HCT116 (cell line): Measurements from ENCODE around the gene PARVB. TPM values are rescaled to one million over a fixed set of nuclear protein-coding genes. Genes with fewer than 3 reads are reported as not detected.

Source experiments
- ATAC-seq: fragments of 200-7000 bp; cut with Tn5 transposase; 2 replicates; pipeline ENCODE4 v1.9.1; 2020; ENCODE audit warnings: mild to moderate bottlenecking, moderate library complexity
- BruUV-seq: library from RNA; stranded (reverse); fragments of 400-500 nt; replicated peaks from 2 replicates; lab custom pipeline; 2021; lab: Mats Ljungman, UMichigan
- CTCF ChIA-PET: fragments of 300-600 bp; sonication (Branson Sonifier 250); formaldehyde crosslinking; loops from one replicate; lab custom pipeline; 2021; ENCODE audit warnings: antibody characterized with exemption; lab: Charles Lee
- POLR2A ChIA-PET: fragments of 300-600, 350-600 bp; sonication (Branson Sonifier 250); formaldehyde crosslinking; loops from one replicate; lab custom pipeline; 2021; ENCODE audit warnings: antibody characterized with exemption; lab: Charles Lee
- RAD21 ChIA-PET, 2 experiments: fragments of 300-600 bp; sonication (Branson Sonifier 250); formaldehyde crosslinking; loops; one replicate each; lab custom pipeline; 2023; ENCODE audit warnings: low total read pairs in 2 of 2; ENCODE audit not compliant: uncharacterized antibody in 2 of 2, unreplicated experiment in 2 of 2, low non-redundant PET in 1 of 2; lab: Charles Lee
- DNase-seq: peaks from one replicate; pipeline ENCODE4 v3.0.0-alpha.2; 2010; ENCODE audit warnings: low read depth, low spot score
- H2AFZ ChIP-seq: fragments of 200-600 bp; shearing (Covaris generic), sonication (generic); 2 replicates; pipeline ENCODE4 v1.6.1; 2017; ENCODE audit warnings: low read depth, mixed run types, mixed read lengths, antibody characterized with exemption, low read length; ENCODE audit not compliant: poor library complexity, severe bottlenecking
- H3K27ac ChIP-seq: 2 replicates; pipeline ENCODE4 v1.5.1; 2012; ENCODE audit warnings: low read depth, low read length
- H3K27me3 ChIP-seq: fragments of 200-600 bp; sonication (generic); 2 replicates; pipeline ENCODE4 v1.6.1; 2016; ENCODE audit warnings: mixed run types, low read length, mixed read lengths; ENCODE audit not compliant: insufficient read depth
- H3K36me3 ChIP-seq, 2 experiments: fragments of 200-500 bp in 1 of 2; fragments of 200-600 bp in 1 of 2; sonication (Bioruptor generic) in 1 of 2; sonication (generic) in 1 of 2; 2 replicates each; pipeline versions ENCODE4 v1.5.1 to v1.6.1; 2014 to 2016; ENCODE audit warnings: low read length in 2 of 2, inconsistent platforms in 1 of 2, mixed read lengths in 1 of 2, mixed run types in 1 of 2; ENCODE audit not compliant: insufficient read depth in 2 of 2, control insufficient read depth in 1 of 2
- H3K4me1 ChIP-seq, 2 experiments: fragments of 200-600 bp in 1 of 2; sonication (generic) in 1 of 2; 2 replicates each; pipeline versions ENCODE4 v1.5.1 to v1.6.1; 2012 to 2017; ENCODE audit warnings: low read length in 2 of 2, inconsistent platforms in 1 of 2, mild to moderate bottlenecking in 1 of 2, mixed read lengths in 1 of 2, mixed run types in 1 of 2, moderate library complexity in 1 of 2; ENCODE audit not compliant: insufficient read depth in 2 of 2, control insufficient read depth in 1 of 2
- H3K4me2 ChIP-seq: fragments of 200-600 bp; sonication (generic); 2 replicates; pipeline ENCODE4 v1.6.1; 2017; ENCODE audit warnings: mixed run types, low read length, mixed read lengths
- H3K4me3 ChIP-seq, 2 experiments: fragments of 200-600 bp in 1 of 2; sonication (generic) in 1 of 2; replicated peaks in 1 of 2; 2 replicates each; pipeline ENCODE4 v1.5.1; 2011 to 2016; ENCODE audit warnings: low read length in 2 of 2, control low read depth in 1 of 2, low read depth in 1 of 2, mild to moderate bottlenecking in 1 of 2, mixed read lengths in 1 of 2, mixed run types in 1 of 2
- H3K79me2 ChIP-seq: fragments of 200-600 bp; sonication (generic); 2 replicates; pipeline ENCODE4 v1.6.1; 2017; ENCODE audit warnings: mild to moderate bottlenecking, mixed run types, low read length, moderate library complexity, mixed read lengths; ENCODE audit not compliant: insufficient read depth
- H3K9ac ChIP-seq: fragments of 200-600 bp; sonication (generic); 2 replicates; pipeline ENCODE4 v1.6.1; 2016; ENCODE audit warnings: low read length, mixed read lengths
- H3K9me2 ChIP-seq: fragments of 200-600 bp; sonication (generic), shearing (Covaris generic); 2 replicates; pipeline ENCODE4 v1.6.1; 2017; ENCODE audit warnings: mixed run types, mild to moderate bottlenecking, moderate library complexity; ENCODE audit not compliant: insufficient read depth
- H3K9me3 ChIP-seq, 2 experiments: fragments of 200-500 bp in 1 of 2; fragments of 200-600 bp in 1 of 2; sonication (Bioruptor generic) in 1 of 2; sonication (generic) in 1 of 2; 2 replicates each; pipeline ENCODE4 v1.6.1; 2014 to 2017; ENCODE audit warnings: low read length in 2 of 2, mixed read lengths in 2 of 2, inconsistent platforms in 1 of 2, low read depth in 1 of 2, mild to moderate bottlenecking in 1 of 2, mixed run types in 1 of 2, moderate library complexity in 1 of 2; ENCODE audit not compliant: control insufficient read depth in 1 of 2, insufficient read depth in 1 of 2
- H4K20me1 ChIP-seq: fragments of 200-600 bp; sonication (generic), shearing (Covaris generic); 2 replicates; pipeline ENCODE4 v1.6.1; 2017; ENCODE audit warnings: mixed run types, mild to moderate bottlenecking, moderate library complexity; ENCODE audit not compliant: insufficient read depth
- ATF3 ChIP-seq: IDR thresholded peaks from 2 replicates; pipeline ENCODE4 v1.6.1; 2012
- CBX3 ChIP-seq: IDR thresholded peaks from 2 replicates; pipeline ENCODE4 v1.6.1; 2012; ENCODE audit warnings: low read depth
- EGR1 ChIP-seq: IDR thresholded peaks from 2 replicates; pipeline ENCODE4 v1.6.1; 2012; ENCODE audit warnings: low read depth
- EZH2 ChIP-seq: fragments of 200-600 bp; sonication (generic); IDR thresholded peaks from 2 replicates; pipeline ENCODE4 v1.6.1; 2017; ENCODE audit warnings: antibody characterized with exemption, mixed run types
- FOSL1 ChIP-seq: IDR thresholded peaks from 2 replicates; pipeline ENCODE4 v1.6.1; 2012; ENCODE audit warnings: low read depth
- JUND ChIP-seq: IDR thresholded peaks from 2 replicates; pipeline ENCODE4 v1.6.1; 2012
- POLR2A ChIP-seq: IDR thresholded peaks from 2 replicates; pipeline ENCODE4 v1.7.0; 2011; ENCODE audit warnings: borderline replicate concordance; ENCODE audit not compliant: insufficient read depth, insufficient read length; ENCODE audit errors: extremely low read depth
- SP1 ChIP-seq: IDR thresholded peaks from 2 replicates; pipeline ENCODE4 v1.6.1; 2012; ENCODE audit warnings: low read depth
- TCF7L2 ChIP-seq: IDR thresholded peaks from 2 replicates; pipeline ENCODE4 v1.7.0; 2011; ENCODE audit warnings: borderline replicate concordance, inconsistent platforms; ENCODE audit not compliant: insufficient read depth, insufficient read length; ENCODE audit errors: extremely low read depth
- ZBTB33 ChIP-seq: IDR thresholded peaks from 2 replicates; pipeline ENCODE4 v1.6.1; 2011; ENCODE audit warnings: mild to moderate bottlenecking, low read length, moderate library complexity; ENCODE audit not compliant: insufficient replicate concordance; ENCODE audit errors: extremely low read depth
- ZFX ChIP-seq: fragments of 450-650 bp; IDR thresholded peaks from 2 replicates; pipeline ENCODE4 v1.6.1; 2017
- ZNF274 ChIP-seq: fragments of 200-500 bp; sonication (Bioruptor generic); IDR thresholded peaks from 2 replicates; pipeline ENCODE4 v1.6.1; 2014; ENCODE audit warnings: mild to moderate bottlenecking, low read depth, low read length, inconsistent platforms
- intact Hi-C: fragments of 100-400 bp; cut with micrococcal nuclease; formaldehyde crosslinking; loops from 2 replicates; pipeline ENCODE4 v1.10.0; 2022
- total RNA-seq: library from RNA; stranded (reverse); gene quantifications from one replicate; pipeline ENCODE4 v1.2.1, GENCODE V29; 2021; ENCODE audit not compliant: unreplicated experiment

The PARVB gene
- total RNA-seq, 1 experiment from 2014 or later = 21.4 TPM

- H3K27ac ChIP-seq = no peak overlapping the region
- no peaks in the 10 kb centered on the region for H3K9me2 ChIP-seq
- CTCF ChIA-PET = no interaction called here
- TF ChIP-seq ZBTB33 (no peak), ZFX (no peak), POLR2A (no peak), JUND (no peak), FOSL1 (no peak), TCF7L2 (no peak), EZH2 (no peak)
- TF ChIP-seq, all 23 proteins: peak for 0
- ChIA-PET RAD21 (no interaction called here), POLR2A (no interaction called here)
- Histone ChIP-seq H3K4me2 (no peak overlapping the region), H4K20me1 (no peaks in the 10 kb centered on the region), H3K4me1 (no peaks in the 10 kb centered on the region), H3K36me3 (no peaks in the 10 kb centered on the region), H3K79me2 (no peaks in the 10 kb centered on the region), H3K9ac (no peak overlapping the region), H3K27me3 (no peaks in the 10 kb centered on the region), H3K9me3 (no peaks in the 10 kb centered on the region), H2AFZ (no peak overlapping the region), H3K4me3 (no peak overlapping the region)
- intact Hi-C loops = no loop called here
- ATAC-seq = no peak
- DNase-seq = no peak
- BruUV-seq = no TSS peak
Observed at GRCh38 chr22:44172370-44173108, 148.4 kb downstream of the PARVB start.

GRCh38 chr22:44173154-44173553, 149.1 kb downstream of the PARVB start:
- Histone ChIP-seq H3K36me3 (no peaks in the 10 kb centered on the region), H3K4me1 (no peaks in the 10 kb centered on the region), H3K9me3 (no peaks in the 10 kb centered on the region), H4K20me1 (no peaks in the 10 kb centered on the region), H3K9me2 (no peaks in the 10 kb centered on the region), H2AFZ (no peak overlapping the region), H3K9ac (no peak overlapping the region), H3K27me3 (no peaks in the 10 kb centered on the region), H3K4me3 (no peak overlapping the region), H3K4me2 (no peak overlapping the region), H3K79me2 (no peaks in the 10 kb centered on the region), H3K27ac (no peak overlapping the region)
- ChIA-PET RAD21 (no interaction called here), CTCF (no interaction called here), POLR2A (no interaction called here)
- no peak for DNase-seq
- no peak for TF ChIP-seq EGR1
- no peak for TF ChIP-seq ATF3
- TF ChIP-seq ZNF274 = no peak
- no peak for TF ChIP-seq TCF7L2
- no peak for TF ChIP-seq CBX3
- TF ChIP-seq SP1 = no peak
- BruUV-seq = no TSS peak
- intact Hi-C loops = no loop called here
- ATAC-seq = no peak
